Measurements from ENCODE around the gene TTC13. TPM values are rescaled to one million over a fixed set of nuclear protein-coding genes. Genes with fewer than 3 reads are reported as not detected.
"Not testable (repeated sequence)": the region's sequence is repeated elsewhere in the genome, so short reads cannot be mapped to it uniquely, and the experiment has no call there.

Gene TTC13
- total RNA-seq, 4 donors from 2014 or later, result 8.4 to 27.0 (median 11.5) TPM

- Histone ChIP-seq H3K4me1 (no peaks in the 10 kb centered on the region), H3K36me3 (peaks cover 37 to 84% (median 62%) of the 10 kb centered on the region in 4 donors), H3K9me3 (no peaks in the 10 kb centered on the region), H3K27me3 (no peaks in the 10 kb centered on the region), H3K27ac (replicated peaks in 1 of 4) (no peak overlapping the region), H3K4me3 (no peak overlapping the region)
- intact Hi-C loops (cut with DNase I), result no loop called here
- WGBS, result 94% methylated on average over 1 of the region's 1 CpG
- no peak for TF ChIP-seq POLR2A (IDR thresholded peaks at IDR 0.05; ENCODE audit: low read depth)
- TF ChIP-seq EP300 (IDR thresholded peaks at IDR 0.05), result no peak
- no peak for TF ChIP-seq CTCF (IDR thresholded peaks at IDR 0.05)
- TF ChIP-seq POLR2AphosphoS5 (IDR thresholded peaks at IDR 0.05), result no peak
- DNase-seq (ENCODE audit: extremely low spot score), result no peak
Observed at GRCh38 chr1:230994860-230995259, 16.2 kb upstream of the TTC13 start.

GRCh38 chr1:230992100-230992774 lies 13.6 kb upstream of the TTC13 start:
- no peak for DNase-seq (ENCODE audit: extremely low spot score)
- Histone ChIP-seq H3K9me3 (no peaks in the 10 kb centered on the region), H3K27ac (replicated peaks in 1 of 4) (no peak overlapping the region), H3K36me3 (peaks cover 13 to 64% (median 36%) of the 10 kb centered on the region in 4 donors), H3K4me3 (no peak overlapping the region), H3K4me1 (no peaks in the 10 kb centered on the region), H3K27me3 (no peaks in the 10 kb centered on the region)
- intact Hi-C loops (cut with DNase I), result no loop called here
- no peak for TF ChIP-seq EP300 (IDR thresholded peaks at IDR 0.05)
- TF ChIP-seq CTCF (IDR thresholded peaks at IDR 0.05), result no peak
- TF ChIP-seq POLR2AphosphoS5 (IDR thresholded peaks at IDR 0.05), result no peak
- no peak for TF ChIP-seq POLR2A (IDR thresholded peaks at IDR 0.05; ENCODE audit: low read depth)
- 84% methylated on average over 7 of the region's 7 CpGs for WGBS

- Histone ChIP-seq H3K9me3 (no peaks in the 10 kb centered on the region), H3K36me3 (peaks cover 7 to 31% (median 18%) of the 10 kb centered on the region in 4 donors), H3K27ac (replicated peaks in 1 of 4) (no peak overlapping the region), H3K27me3 (no peaks in the 10 kb centered on the region), H3K4me3 (no peak overlapping the region), H3K4me1 (no peaks in the 10 kb centered on the region)
- no peak for DNase-seq (ENCODE audit: extremely low spot score)
- intact Hi-C loops (cut with DNase I), result no loop called here
- TF ChIP-seq EP300 (IDR thresholded peaks at IDR 0.05) (no peak), POLR2AphosphoS5 (IDR thresholded peaks at IDR 0.05) (no peak), CTCF (IDR thresholded peaks at IDR 0.05) (no peak), POLR2A (IDR thresholded peaks at IDR 0.05; ENCODE audit: low read depth) (no peak)
- WGBS, result 90% methylated on average over 3 of the region's 3 CpGs
Observed at GRCh38 chr1:230987448-230987847, 8.8 kb upstream of the TTC13 start.

- WGBS, result 82% methylated on average over 7 of the region's 7 CpGs
- H3K27me3 ChIP-seq, result no peaks in the 10 kb centered on the region
- no peaks in the 10 kb centered on the region for H3K4me1 ChIP-seq
- TF ChIP-seq EP300 (IDR thresholded peaks at IDR 0.05) (no peak), POLR2A (IDR thresholded peaks at IDR 0.05; ENCODE audit: low read depth) (no peak), CTCF (IDR thresholded peaks at IDR 0.05) (no peak), POLR2AphosphoS5 (IDR thresholded peaks at IDR 0.05) (no peak)
- no peak overlapping the region for H3K27ac ChIP-seq (replicated peaks in 1 of 4)
- intact Hi-C loops (cut with DNase I), result no loop called here
- DNase-seq (ENCODE audit: extremely low spot score), result no peak
- no peaks in the 10 kb centered on the region for H3K9me3 ChIP-seq
- peaks cover 2 to 29% (median 13%) of the 10 kb centered on the region in 4 donors for H3K36me3 ChIP-seq
- no peak overlapping the region for H3K4me3 ChIP-seq
Observed at GRCh38 chr1:230986976-230987375, 8.3 kb upstream of the TTC13 start.

- intact Hi-C loops (cut with DNase I), result no loop called here
- no peak for DNase-seq (ENCODE audit: extremely low spot score)
- H3K36me3 ChIP-seq, result peaks cover 0 to 30% (median 8%) of the 10 kb centered on the region in 4 donors
- WGBS, result 94% methylated on average over 6 of the region's 6 CpGs
- no peak overlapping the region for H3K27ac ChIP-seq (replicated peaks in 1 of 4)
- H3K4me3 ChIP-seq, result no peak overlapping the region
- H3K27me3 ChIP-seq, result no peaks in the 10 kb centered on the region
- H3K4me1 ChIP-seq, result no peaks in the 10 kb centered on the region
- TF ChIP-seq EP300 (IDR thresholded peaks at IDR 0.05) (no peak), POLR2A (IDR thresholded peaks at IDR 0.05; ENCODE audit: low read depth) (no peak), CTCF (IDR thresholded peaks at IDR 0.05) (no peak), POLR2AphosphoS5 (IDR thresholded peaks at IDR 0.05) (no peak)
- H3K9me3 ChIP-seq, result no peaks in the 10 kb centered on the region
Observed at GRCh38 chr1:230985711-230986110, 7.0 kb upstream of the TTC13 start.

- H3K9me3 ChIP-seq; intact Hi-C loops (cut with DNase I); H3K27ac ChIP-seq (replicated peaks in 1 of 4); H3K4me3 ChIP-seq; DNase-seq (ENCODE audit: extremely low spot score); H3K4me1 ChIP-seq; H3K27me3 ChIP-seq: not testable (repeated sequence)
- 80% methylated on average over 10 of the region's 10 CpGs for WGBS
- H3K36me3 ChIP-seq, result peaks cover 0 to 21% (median 2%) of the 10 kb centered on the region in 4 donors
Observed at GRCh38 chr1:230984622-230985515, 6.2 kb upstream of the TTC13 start.
